Stimulated activated CD8-positive, alpha-beta memory T cell treated with anti-CD3 and anti-CD28 coated beads, Interleukin-2, amount 100 ng/mL, for 48 hours (primary cell): ENCODE measurements around the gene SRSF6.
"Not testable (repeated sequence)": the region's sequence is repeated elsewhere in the genome, so short reads cannot be mapped to it uniquely, and the experiment has no call there.

ENCODE experiments used
- DNase-seq, 2 donors: peaks; one replicate each; pipeline ENCODE4 v3.0.0-alpha.2; 2020; ENCODE audit warnings: low read depth in 2 of 2

SRSF6 gene

DNA sequence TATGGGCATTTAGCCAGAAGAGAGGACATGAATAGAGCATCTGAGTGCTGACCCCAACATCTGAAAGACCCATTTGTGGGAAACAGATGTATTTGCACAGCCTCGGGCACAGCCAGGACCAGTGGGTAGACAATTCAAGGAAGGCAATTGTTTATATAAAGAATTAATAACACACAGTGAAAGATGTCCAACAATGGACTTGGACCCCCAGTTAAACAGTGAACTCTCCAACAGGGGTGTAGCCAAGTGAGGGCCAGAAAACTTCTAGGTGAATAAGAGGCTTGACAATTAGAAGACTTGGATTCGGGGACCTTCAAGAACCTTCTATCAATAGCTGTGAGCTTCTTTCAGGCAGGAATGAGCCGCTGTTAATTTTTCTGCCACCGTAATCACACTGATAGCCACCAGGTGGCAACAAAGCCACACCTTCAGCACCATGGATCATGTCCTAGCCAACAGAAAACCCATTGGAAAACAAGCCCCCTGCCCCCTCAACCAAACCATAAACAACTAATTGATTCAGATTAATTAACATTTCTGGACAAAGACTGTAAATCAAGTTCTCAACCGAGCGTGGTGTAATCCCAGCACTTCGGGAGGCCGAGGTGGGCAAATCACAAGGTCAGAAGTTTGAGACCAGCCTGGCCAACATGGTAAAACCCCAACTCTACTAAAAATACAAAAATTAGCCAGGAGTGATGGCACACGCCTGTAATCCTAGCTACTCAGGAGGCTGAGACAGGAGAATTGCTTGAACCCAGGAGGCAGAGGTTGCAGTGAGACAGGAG lies 8.8 kb upstream of the SRSF6 start:
- peak in 1 of 2 donors; percentile 16 for DNase-seq

DNA sequence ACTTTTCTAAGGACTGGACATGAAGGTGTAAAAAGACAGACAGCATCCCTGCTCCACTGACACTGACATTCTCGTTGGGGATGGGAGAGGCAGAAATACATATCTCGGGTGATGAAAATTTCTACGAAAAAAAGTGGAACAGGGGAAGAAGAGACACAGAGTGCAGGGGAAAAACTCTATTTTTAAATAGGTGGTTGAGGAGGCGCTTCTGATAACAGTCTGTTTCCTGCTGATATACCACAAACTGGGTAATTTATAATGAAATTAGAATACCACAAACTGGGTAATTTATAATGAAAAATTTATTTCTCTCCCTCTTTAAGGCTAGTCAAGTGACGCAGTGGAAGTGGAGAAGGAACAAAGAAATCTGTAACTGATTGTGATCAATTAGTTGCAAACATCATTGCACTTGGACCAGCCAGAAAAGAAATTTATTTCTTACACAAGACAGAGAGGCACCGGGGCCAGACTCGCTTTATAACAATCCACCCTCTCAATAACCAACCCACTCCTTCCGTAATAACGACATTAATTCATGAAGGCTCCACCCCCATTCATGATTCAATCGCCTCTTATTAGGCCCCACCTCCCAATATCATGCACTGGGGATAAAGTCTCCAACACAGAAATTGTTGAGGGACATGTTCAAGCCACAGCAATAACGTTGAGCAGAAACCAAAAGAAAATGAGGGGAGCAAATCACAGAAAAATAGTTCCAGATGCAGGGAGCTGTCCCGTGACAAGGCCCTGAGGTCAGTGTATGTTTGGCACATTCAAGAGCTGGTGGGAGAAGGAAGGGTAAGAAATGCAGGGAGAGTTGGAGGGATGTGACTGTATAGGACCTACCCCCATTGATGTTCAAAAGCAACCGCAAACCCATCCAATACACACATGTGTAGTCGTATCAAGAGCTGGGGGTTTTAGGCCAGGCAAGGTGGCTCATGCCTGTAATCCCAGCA lies 6.6 kb upstream of the SRSF6 start:
- no peak for DNase-seq

DNA sequence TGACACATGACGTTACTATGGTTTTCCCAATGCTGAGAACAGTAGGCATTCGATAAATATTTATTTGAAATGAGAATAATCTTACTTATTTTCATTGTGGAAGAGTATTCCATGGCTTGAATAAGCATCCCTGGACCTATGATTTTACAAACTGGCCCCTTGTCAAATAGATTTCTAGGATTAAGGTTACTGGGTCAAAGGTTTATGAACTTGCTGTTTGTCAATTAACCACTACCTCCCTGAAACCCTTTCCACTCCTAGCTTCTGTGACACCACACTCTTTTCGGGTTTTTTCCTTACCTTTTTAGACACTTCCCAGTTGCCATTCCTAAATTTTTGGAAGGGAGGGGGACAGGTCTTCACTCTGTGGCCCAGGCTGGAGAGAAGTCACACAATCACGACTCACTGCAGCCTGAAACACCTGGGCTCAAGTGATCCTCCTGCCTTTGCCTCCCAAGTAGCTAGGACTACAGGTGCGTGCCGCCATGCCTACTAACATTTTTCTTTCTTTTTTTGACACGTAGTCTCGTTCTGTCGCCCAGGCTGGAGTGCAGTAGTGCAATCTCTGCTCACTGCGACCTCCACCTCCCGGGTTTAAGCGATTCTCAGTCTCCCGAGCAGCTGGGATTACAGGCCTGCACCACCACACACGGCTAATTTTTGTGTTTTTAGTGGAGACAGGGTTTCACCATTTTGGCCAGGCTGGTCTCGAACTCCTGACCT lies 5.1 kb upstream of the SRSF6 start:
- no peak for DNase-seq

DNA sequence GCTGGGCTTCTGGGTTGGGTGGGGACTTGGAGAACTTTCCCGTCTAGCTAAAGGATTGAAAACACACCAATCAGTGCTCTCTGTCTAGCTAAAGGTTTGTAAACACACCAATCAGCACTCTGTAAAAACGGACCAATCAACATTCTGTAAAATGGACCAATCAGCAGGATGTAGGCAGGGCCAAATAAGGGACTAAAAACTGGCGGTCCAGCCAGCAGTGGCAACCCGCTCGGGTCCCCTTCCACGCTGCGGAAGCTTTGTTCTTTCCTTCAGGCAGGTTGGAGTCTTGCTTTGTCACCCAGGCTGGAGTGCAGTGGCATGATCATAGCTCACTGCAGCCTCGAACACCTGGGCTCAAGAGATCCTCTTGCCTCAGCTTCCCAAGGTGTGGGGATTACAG lies 1.4 kb upstream of the SRSF6 start:
- DNase-seq: not testable (repeated sequence)

DNA sequence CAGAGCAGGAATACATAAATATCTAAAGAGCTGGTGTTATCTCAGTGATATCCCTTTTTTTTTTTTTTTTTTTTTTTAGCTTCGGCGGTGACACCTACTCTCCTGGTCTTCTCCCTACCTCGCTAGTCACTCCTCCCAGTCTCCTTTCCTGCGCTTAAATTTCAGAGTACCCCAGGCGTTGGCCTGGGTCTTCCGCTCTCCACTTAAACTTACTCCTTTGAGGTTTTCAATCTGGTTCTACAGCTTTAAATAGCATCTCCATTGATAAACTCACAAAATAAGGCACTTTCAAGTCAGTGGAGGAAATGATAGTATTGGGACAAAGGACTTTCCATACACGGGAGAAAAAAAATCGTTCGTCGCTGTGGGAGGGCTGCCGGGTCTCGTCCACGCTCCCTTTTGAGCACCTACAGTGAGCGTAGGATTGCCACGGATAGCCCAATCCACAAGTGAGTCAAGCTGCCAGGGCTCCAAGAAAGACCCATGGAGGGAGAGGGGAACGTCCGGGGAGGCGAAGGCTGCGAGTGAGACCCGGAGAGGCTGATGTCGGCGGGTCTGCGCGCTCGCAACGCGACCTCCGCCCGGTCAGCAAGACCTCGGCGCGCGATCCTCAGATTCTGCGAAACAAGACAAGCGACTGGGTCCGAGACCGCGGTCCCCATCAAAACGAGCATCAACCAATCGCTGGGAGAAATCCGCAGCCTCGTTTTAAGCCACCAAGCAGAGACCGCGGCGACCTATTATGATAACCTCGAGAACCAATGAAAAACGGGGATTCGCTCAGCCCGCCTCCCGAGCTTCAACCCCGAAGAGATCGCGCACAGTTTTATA lies 672 bp upstream of the SRSF6 start:
- peak; percentile 64 to 79 for DNase-seq

DNA sequence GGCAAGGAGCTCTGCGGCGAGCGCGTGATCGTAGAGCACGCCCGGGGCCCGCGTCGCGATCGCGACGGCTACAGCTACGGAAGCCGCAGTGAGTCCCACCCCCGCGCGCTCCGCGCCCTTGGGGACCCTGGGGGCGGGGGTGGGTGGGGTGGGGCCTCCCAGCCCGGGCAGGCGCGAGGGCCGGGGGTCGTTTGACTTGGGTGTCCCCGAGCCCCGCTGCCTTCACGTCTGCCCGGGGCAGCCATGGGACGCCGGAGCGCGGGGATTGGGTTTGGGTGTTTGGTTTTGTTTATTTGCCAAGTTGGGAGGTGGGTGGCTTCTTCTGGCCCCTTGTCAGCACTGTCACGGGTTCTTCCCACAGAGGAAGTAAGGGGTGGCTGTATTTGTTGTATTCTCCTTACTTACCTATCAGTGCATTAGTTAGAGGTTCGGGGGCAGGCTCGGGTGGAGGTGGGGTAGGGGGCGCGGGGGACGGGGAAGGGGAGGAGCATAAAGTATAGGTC lies 777 bp downstream of the SRSF6 start:
- DNase-seq: no peak

DNA sequence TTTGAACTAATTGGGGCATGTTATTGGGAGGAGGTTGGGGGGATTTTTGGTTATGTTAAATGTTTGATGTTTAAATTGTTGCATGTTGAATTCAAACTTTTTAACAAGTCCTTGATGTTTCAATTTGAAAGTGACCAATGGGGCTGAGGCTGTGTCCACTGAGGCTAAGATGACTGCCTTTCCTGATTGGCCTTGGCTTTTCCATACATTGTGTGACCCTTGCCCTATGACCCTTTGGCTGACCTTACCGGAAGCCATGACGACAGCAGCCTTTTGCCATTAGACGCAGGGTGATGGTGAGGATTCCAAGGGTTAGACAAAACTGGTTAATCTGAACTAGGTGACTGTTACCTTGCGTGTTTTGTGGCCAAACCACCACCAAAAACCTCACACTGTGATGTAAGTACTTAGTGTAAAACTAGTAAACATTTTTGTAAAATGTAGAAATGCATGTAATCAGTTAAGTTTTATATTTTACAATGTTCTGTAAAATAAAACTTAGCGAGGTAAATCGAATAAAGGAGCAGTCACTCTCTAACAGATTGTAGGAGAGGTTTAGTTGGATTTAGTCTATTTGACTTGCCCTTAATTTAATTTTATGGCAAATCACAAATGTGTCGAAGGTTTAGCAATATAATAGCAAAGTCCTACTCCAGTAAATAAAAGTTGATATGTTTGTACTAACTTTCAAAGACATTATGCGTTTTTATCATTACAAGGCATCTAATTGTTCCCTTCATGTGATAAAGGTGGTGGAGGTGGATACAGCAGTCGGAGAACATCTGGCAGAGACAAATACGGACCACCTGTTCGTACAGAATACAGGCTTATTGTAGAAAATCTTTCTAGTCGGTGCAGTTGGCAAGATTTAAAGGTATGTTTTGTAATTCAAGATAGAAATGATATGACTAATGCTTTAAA lies 1.6 kb downstream of the SRSF6 start:
- peak in 1 of 2 donors; percentile 11 for DNase-seq

DNA sequence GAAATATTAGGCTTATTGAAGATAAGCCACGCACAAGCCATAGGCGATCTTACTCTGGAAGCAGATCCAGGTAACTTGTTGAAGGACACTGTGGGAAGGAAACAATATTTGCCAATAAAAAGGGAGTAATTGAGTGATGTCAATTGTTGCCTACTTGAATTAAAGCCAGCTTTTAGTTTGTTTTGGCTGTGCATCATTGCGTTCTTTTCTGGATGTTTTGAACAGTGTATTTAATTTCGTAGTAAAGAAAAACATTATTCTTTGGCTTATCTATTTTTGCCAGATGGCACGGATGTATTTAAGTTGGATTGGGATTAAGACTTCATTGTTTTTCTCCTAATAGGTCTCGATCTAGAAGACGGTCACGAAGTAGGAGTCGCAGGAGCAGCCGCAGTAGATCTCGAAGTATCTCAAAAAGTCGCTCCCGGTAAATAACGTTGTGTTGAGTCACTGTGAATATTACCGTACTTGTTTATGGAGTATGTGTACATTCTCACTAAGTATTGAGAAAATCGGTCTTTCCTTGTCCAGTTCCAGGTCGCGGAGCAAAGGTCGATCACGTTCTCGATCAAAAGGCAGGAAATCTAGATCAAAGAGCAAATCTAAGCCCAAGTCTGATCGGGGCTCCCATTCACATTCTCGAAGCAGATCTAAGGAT lies 2.6 kb downstream of the SRSF6 start:
- DNase-seq: no peak

DNA sequence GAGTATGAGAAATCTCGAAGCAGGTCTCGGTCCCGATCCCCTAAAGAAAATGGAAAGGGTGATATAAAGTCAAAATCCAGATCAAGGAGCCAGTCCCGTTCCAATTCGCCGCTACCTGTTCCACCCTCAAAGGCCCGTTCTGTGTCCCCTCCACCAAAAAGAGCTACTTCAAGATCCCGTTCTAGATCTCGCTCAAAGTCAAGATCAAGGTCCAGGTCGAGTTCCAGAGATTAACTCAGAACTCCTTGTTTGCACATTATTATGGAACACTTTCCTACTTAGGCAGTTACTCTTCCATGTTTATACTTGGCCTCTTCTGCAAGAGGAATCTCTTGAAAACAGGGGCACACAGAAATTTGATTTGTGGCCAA lies 3.1 kb downstream of the SRSF6 start:
- DNase-seq: no peak

DNA sequence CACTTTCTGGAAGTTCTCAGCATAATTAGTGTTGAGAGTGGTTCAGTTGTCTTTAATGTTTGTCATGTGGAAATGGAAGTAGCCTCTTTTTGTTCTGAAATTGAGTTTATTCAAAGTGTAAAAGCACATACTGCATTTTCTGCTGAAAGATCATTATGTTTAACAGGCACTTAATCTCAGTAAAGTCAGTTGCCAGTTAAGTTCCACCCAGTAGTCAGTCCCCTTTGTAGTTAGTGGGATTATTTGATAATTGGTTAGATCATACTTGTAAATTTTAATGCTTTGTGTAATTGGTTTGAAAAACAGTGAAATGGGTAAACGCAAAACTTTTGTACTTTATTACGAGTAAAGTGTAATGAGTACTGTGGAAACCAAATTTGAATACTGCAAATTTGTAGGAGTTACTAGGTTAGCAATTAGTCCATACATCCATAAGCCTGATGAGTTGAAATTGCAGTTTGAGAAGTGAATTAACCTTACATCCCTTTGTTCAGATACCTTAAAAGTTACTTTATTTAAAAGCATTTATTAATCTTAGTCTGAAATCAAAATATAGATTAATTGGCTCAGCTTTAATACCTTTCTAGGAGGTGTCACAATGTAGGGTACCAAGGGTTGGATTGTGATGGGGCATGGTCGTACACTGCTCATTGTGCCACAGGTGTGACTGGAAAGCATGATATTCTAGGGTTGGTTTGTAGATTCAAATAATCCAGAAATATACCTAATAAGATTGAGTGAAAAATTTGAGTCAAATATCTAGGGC lies 4.4 kb downstream of the SRSF6 start:
- DNase-seq: no peak

DNA sequence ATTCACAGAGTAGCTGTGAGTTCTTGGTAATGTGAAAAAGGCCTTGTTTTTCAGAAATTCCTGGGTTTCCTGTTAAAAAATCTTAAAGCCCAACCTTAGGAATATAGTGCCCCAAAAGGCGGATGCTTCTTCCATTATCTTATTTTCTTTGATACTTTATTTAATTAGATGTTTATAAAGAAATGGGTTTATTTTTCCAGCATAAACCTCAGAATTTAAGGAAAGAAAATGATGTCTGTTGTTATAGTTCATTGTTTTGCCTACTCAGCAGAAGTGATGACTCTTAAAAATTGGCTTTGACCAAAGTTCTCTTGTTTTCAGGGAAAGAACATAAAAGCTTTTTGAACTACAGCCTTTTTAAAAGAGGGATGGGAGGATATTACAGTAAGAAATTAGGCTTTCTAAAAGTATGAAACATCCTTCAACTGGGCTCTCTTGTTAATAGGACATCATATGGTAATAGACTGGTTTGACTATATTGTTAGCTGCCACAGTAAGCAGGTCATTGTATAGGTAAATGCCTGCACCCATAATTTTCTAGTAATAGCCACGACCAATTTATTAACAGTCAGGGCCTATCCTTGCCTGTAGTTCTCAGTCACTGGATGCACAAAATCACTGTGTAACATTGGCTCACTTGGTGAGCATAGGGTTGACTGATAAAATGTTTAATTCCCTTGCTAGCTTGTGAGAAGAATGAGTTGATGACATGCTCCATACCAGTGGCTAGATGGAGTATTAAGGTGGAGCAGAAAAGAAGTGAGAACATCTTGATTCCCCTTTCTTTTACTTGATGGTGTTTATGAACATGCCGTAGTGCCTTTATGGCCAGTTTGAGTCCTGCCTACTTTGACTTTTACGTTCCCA lies 5.2 kb downstream of the SRSF6 start:
- no peak for DNase-seq

DNA sequence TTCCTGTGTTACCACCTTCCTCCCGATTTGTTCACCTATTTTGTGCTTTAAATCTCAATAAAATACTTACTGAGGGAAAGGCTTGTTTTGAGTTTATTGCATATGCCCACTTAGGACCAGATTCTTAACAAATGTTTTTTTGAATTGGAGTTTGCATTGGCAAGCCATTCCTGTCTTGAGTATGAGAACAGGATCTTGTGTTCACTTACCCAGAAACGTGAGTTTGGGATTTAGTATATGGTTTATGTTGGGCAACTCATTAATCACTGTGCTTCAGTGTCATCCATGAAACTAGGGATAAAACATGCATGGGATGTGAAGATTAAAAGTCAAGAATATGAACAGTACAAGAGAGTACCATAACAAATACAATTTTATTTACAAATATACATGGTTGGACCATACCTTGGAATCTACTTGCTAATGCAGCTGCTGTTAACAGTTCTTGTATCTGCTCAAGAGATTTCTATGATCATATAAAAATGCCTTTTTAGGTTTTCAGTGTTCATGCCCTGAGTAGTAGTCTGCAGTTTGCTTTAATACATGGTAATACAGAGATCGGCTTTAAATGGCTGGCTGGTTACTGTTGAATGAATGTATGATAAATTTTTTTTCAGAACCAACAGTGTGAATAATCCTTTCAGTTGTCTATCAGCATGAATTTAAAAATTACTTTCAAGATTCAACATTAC lies 6.0 kb downstream of the SRSF6 start:
- no peak for DNase-seq

DNA sequence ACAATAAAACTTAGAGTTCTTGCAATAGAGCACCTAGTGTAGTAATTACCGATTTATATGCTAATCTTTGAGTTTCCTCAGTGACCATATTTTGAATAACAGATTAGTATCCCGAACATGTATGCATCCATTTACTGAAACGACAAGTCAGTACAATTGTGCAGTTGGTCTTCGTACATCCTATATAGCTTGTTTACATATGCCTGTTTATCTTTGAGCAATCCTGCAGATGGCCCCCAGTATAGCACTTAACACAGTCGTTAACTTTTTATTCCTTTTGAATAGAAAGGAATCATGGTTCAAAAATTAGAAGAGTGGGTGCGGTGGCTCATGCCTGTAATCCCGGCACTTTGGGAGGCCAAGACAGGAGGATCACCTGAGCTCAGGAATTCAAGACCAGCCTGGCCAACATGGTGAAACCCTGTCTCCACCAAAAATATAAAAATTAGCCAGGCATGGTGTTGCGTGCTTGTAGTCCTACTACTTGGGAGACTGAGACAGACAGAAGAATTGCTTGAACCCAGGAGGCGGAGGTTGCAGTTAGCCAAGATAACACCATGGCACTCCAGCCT lies 6.6 kb downstream of the SRSF6 start:
- DNase-seq: no peak

DNA sequence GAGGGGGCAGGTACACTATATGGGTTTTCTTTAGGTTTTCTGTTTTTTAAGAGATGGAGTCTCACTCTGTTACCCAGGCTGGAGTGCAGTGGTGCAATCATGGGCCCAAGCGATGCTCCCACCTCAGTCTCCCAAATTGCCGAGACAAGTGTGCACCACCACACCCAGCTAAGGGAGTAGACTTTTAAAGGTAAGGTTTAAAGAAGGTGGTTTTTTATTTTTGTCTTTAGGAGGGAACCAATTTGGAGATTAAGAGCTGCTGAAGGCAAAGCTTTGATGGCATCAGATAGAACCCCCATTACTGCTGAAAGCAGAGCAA lies 7.9 kb downstream of the SRSF6 start:
- no peak for DNase-seq

DNA sequence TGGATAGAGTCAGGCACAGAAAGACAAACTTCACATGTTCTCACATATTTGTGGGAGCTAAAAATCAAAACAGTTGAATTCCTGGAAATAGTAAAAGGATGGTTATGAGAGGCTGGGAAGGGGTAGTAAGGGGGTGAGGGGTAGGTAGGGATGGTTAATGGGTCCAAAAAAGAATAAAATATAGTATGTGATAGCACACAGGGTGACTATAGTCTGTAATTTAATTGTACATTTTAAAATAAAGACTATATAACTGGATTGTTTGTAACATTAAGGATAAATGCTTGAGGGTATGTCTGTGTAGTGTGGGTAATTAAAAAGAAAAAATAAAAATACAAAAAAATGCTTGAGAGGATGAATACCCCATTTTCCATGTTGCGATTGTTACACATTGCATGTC lies 9.9 kb downstream of the SRSF6 start:
- DNase-seq: no peak

DNA sequence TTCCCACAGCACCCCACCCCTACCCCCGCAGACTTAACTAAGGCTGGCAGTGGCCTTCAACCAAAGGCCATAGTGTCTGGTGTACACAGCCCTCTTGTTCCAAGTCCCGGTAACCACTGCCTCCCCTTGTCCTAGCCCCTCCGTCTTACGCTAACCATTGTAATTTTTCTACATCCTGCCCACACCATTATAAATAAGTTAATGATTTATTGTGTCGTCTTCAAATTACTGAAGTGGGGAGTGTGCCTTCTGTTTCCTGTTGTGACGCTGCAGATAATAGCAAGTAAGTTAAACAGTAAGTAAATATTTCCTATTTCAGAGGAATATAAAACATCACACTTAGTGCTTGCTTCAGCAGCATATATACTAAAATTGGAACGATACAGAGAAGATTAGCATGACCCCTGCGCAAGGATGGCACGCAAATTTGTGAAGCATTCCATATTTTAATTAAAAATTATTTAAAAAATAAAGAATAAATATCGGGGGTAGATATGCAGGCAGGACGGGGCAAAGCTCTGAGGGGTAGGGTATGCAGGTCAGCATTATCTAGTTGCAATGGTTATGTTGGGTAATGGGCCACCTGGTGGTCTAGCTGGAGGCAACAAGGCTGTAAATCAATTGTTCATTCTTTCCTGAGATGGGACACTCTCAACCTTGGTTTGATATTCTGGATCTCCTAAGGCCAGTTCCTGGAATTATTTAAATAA lies 15.1 kb downstream of the SRSF6 start:
- no peak for DNase-seq

DNA sequence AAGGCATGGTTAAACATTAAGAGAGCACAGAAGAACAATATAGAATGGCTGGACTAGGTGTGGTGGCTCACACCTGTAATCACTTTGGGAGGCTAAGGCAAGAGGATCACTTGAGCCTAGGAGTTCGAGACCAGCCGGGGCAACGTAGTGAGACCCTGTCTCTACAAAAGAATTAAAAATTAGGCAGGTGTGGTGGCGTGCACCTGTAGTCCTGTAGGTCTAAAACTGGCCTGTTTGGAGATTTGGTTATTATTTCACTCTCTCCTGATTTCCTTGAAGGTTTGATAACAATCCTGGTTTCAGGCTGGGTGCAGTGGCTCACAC lies 15.6 kb downstream of the SRSF6 start:
- DNase-seq: no peak
